Measurements from ENCODE around the gene RMDN2. TPM values are rescaled to one million over a fixed set of nuclear protein-coding genes. Genes with fewer than 3 reads are reported as not detected.

The RMDN2 gene
- polyA plus RNA-seq, 3 donors = 7.0 to 14.3 (median 10.7) TPM

DNA sequence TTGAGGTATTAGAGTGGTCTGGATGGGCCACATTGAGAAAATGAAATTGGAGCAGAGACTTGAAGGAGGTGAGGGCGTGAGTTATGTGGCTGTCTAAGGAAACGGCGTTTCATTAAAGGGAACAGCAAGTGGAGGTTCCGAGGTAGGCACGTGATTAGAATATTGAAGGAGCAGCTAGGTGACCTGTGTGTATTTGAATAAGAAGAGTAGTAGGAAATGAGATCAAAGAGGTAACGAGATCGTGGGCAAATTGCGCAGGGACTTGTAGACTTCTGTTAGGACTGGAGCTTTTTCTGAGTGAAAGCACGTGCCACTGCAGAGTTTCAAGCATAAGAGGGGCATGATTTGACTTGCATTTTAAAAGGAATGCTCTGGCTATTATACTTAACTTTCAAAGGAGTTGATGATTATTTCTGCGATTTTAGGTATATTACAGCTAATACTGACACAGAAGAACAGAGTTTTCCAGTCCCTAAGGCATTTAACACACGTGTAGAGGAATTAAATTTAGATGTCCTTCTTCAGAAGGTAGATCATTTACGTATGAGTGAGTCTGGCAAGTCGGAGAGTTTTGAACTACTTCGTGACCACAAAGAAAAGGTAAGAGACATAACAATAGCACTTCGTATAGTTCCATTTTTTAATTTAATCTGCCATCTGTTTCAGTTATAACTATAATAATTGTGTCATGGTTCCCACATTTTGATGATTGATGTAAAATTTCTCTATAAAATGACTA, 48.7 kb downstream of the RMDN2 start:
- no peak for DNase-seq
- Histone ChIP-seq H3K4me1 (ENCODE audit: control insufficient read depth in 1 of 2, insufficient read depth in 2 of 2, low read length in 2 of 2) (no peaks in the 10 kb centered on the region), H3K4me2 (replicated peaks; ENCODE audit: extremely low read depth, low read length, poor library complexity, severe bottlenecking) (no peak overlapping the region), H3K27ac (ENCODE audit: low read depth in 1 of 2, low read length in 2 of 2) (no peak overlapping the region), H3K9ac (ENCODE audit: insufficient read depth, low read length, poor library complexity, severe bottlenecking) (no peak overlapping the region), H4K20me1 (ENCODE audit: insufficient read depth, low read length) (no peaks in the 10 kb centered on the region), H3K4me3 (replicated peaks in 1 of 3; ENCODE audit: low read depth in 2 of 3, low read length in 3 of 3) (no peak overlapping the region), H3K79me2 (ENCODE audit: insufficient read depth, low read length) (no peaks in the 10 kb centered on the region), H3K27me3 (ENCODE audit: control insufficient read depth in 2 of 2, insufficient read depth in 2 of 2, low read length in 2 of 2) (no peaks in the 10 kb centered on the region), H2AFZ (ENCODE audit: insufficient read depth, low read depth, low read length, poor library complexity, severe bottlenecking) (no peak overlapping the region), H3K36me3 (replicated peaks in 1 of 2; ENCODE audit: control insufficient read depth in 1 of 2, insufficient read depth in 2 of 2, low read length in 2 of 2) (no peaks in the 10 kb centered on the region), H3K9me3 (replicated peaks in 1 of 2; ENCODE audit: control insufficient read depth in 1 of 2, insufficient read depth in 1 of 2, low read length in 2 of 2) (no peaks in the 10 kb centered on the region)
- TF ChIP-seq, protein P1, sequence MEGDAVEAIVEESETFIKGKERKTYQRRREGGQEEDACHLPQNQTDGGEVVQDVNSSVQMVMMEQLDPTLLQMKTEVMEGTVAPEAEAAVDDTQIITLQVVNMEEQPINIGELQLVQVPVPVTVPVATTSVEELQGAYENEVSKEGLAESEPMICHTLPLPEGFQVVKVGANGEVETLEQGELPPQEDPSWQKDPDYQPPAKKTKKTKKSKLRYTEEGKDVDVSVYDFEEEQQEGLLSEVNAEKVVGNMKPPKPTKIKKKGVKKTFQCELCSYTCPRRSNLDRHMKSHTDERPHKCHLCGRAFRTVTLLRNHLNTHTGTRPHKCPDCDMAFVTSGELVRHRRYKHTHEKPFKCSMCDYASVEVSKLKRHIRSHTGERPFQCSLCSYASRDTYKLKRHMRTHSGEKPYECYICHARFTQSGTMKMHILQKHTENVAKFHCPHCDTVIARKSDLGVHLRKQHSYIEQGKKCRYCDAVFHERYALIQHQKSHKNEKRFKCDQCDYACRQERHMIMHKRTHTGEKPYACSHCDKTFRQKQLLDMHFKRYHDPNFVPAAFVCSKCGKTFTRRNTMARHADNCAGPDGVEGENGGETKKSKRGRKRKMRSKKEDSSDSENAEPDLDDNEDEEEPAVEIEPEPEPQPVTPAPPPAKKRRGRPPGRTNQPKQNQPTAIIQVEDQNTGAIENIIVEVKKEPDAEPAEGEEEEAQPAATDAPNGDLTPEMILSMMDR (IDR thresholded peaks at IDR 0.05) = no peak
- no peak overlapping the region for H3K27ac Mint-ChIP-seq
- H3K36me3 Mint-ChIP-seq = peaks cover 16 to 19% of the 10 kb centered on the region in 2 donors
- intact Hi-C loops (cut with micrococcal nuclease) = no loop called here
- peaks cover 2% of the 10 kb centered on the region for H3K4me1 Mint-ChIP-seq
- 95% methylated on average over 8 of the region's 15 CpGs for WGBS (ENCODE audit: insufficient coverage)
- H3K4me3 Mint-ChIP-seq = no peak overlapping the region
- H3K9me3 Mint-ChIP-seq = peaks cover 5 to 9% (median 6%) of the 10 kb centered on the region in 7 donors
- peaks cover 0 to 7% (median 0%) of the 10 kb centered on the region in 3 donors for H3K27me3 Mint-ChIP-seq (ENCODE audit: low read depth in 3 of 3)

DNA sequence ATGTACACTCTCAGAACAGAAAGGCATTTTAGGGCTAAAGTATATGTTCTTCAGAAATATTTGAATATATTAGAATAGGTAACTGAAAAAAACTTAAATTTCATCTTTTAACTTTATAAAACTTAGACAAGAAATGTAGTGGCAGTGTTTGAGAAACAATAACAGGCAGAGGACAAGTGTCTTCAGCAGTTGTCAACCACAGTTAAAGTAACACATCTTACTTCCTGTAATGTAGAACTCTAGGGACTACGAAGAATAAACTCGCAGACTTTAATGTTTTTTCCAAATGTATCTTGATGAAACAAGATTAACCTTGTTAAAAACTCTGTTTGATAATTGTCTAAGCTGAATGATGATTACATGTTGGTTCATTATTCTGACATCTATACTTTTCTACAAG, 50.7 kb downstream of the RMDN2 start:
- no peak overlapping the region for H3K9ac ChIP-seq (ENCODE audit: insufficient read depth, low read length, poor library complexity, severe bottlenecking)
- H3K4me1 ChIP-seq (ENCODE audit: control insufficient read depth in 1 of 2, insufficient read depth in 2 of 2, low read length in 2 of 2) = no peaks in the 10 kb centered on the region
- H3K27me3 Mint-ChIP-seq (ENCODE audit: low read depth in 3 of 3) = peaks cover 0 to 6% (median 0%) of the 10 kb centered on the region in 3 donors
- no peaks in the 10 kb centered on the region for H3K9me3 ChIP-seq (replicated peaks in 1 of 2; ENCODE audit: control insufficient read depth in 1 of 2, insufficient read depth in 1 of 2, low read length in 2 of 2)
- H3K79me2 ChIP-seq (ENCODE audit: insufficient read depth, low read length) = no peaks in the 10 kb centered on the region
- no peaks in the 10 kb centered on the region for H3K36me3 ChIP-seq (replicated peaks in 1 of 2; ENCODE audit: control insufficient read depth in 1 of 2, insufficient read depth in 2 of 2, low read length in 2 of 2)
- intact Hi-C loops (cut with micrococcal nuclease) = no loop called here
- peaks cover 16 to 19% of the 10 kb centered on the region in 2 donors for H3K36me3 Mint-ChIP-seq
- peaks cover 5 to 9% (median 6%) of the 10 kb centered on the region in 7 donors for H3K9me3 Mint-ChIP-seq
- H3K4me1 Mint-ChIP-seq = no peaks in the 10 kb centered on the region
- H2AFZ ChIP-seq (ENCODE audit: insufficient read depth, low read depth, low read length, poor library complexity, severe bottlenecking) = no peak overlapping the region
- no peaks in the 10 kb centered on the region for H3K27me3 ChIP-seq (ENCODE audit: control insufficient read depth in 2 of 2, insufficient read depth in 2 of 2, low read length in 2 of 2)
- TF ChIP-seq, protein P1 (IDR thresholded peaks at IDR 0.05) = no peak
- H3K4me3 ChIP-seq (replicated peaks in 1 of 3; ENCODE audit: low read depth in 2 of 3, low read length in 3 of 3) = no peak overlapping the region
- H3K4me2 ChIP-seq (replicated peaks; ENCODE audit: extremely low read depth, low read length, poor library complexity, severe bottlenecking) = no peak overlapping the region
- no peak overlapping the region for H3K4me3 Mint-ChIP-seq
- WGBS (ENCODE audit: insufficient coverage) = no CpG with 5 or more reads among the region's 2 CpGs
- no peak for DNase-seq
- H3K27ac Mint-ChIP-seq = no peak overlapping the region
- H3K27ac ChIP-seq (ENCODE audit: low read depth in 1 of 2, low read length in 2 of 2) = no peak overlapping the region
- no peaks in the 10 kb centered on the region for H4K20me1 ChIP-seq (ENCODE audit: insufficient read depth, low read length)

Data from CD14-positive monocyte (primary cell).